BE2C (cell line): ENCODE measurements around the gene TAF9.

Source experiments
- DNase-seq: peaks from one replicate; pipeline ENCODE4 v3.0.0-alpha.2; 2020
- H3K27me3 ChIP-seq: fragments of 250-450 bp; sonication (Bioruptor Pico); 2 replicates; pipeline ENCODE4 v1.5.1; 2020; ENCODE audit warnings: mild to moderate bottlenecking
- H3K36me3 ChIP-seq: fragments of 250-450 bp; sonication (Bioruptor Pico); 2 replicates; pipeline ENCODE4 v1.5.1; 2020; ENCODE audit warnings: mild to moderate bottlenecking
- H3K4me1 ChIP-seq: fragments of 250-450 bp; sonication (Bioruptor Pico); 2 replicates; pipeline ENCODE4 v1.5.1; 2020
- H3K4me3 ChIP-seq: 2 replicates; pipeline ENCODE4 v1.5.1; 2011; ENCODE audit warnings: low read depth, low read length
- H3K9me3 ChIP-seq: fragments of 250-450 bp; sonication (Bioruptor Pico); 2 replicates; pipeline ENCODE4 v1.5.1; 2020
- CTCF ChIP-seq: IDR thresholded peaks from 2 replicates; pipeline ENCODE4 v1.5.1; 2012; ENCODE audit warnings: mild to moderate bottlenecking, low read depth, low read length

Gene TAF9

DNA sequence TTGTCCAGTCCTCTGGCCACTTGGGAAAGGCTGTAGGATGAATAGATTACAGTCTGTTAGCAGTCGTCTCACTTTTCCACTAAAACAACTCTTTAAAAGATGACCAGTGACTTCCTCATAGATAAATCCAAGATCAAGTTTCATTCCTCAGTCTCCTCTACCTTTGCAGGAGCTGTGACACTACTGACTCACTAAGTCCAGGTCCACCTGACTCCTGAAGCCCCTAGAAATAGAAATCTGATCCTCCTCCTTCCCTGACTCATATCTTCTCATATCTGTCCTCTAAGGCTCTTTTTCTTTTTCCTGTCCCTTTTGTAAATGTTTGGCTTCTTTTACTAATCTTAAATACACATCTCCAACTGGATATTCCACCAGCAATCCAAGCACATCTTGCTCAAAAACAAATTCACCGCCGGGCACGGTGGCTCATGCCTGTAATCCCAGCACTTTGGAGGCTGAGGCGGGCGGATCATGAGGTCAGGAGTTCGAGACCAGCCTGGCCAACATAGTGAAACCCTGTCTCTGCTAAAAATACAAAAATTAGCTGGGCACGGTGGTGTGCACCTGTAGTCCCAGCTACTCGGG lies 39.3 kb downstream of the TAF9 start:
- no peaks in the 10 kb centered on the region for H3K9me3 ChIP-seq
- no peak for TF ChIP-seq CTCF
- DNase-seq: no peak
- no peak overlapping the region for H3K4me3 ChIP-seq
- H3K36me3 ChIP-seq: no peaks in the 10 kb centered on the region
- no peaks in the 10 kb centered on the region for H3K4me1 ChIP-seq
- no peaks in the 10 kb centered on the region for H3K27me3 ChIP-seq

DNA sequence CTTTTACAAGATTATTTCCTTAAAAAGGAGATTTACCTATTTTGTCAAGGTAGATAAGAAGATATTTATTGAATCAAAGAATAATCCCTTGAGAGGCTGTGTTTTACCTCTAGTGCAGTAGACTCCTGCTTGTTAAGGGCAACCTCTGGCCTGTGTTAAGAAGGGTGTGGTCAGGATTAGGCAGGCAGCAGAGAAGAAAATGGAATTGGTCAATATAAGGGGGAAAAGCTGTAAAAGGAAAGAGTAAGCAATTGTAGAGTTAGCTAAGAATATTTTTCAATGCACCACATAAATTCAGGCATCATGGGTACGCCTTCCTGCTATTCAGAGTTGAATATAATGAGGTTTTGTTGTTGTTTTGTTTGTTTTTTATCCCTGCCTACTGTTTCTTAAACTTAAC lies 43.0 kb downstream of the TAF9 start:
- TF ChIP-seq CTCF: no peak
- no peak for DNase-seq
- Histone ChIP-seq H3K27me3 (no peaks in the 10 kb centered on the region), H3K4me1 (no peaks in the 10 kb centered on the region), H3K36me3 (no peaks in the 10 kb centered on the region), H3K4me3 (no peak overlapping the region), H3K9me3 (no peaks in the 10 kb centered on the region)

- no peaks in the 10 kb centered on the region for H3K4me1 ChIP-seq
- no peak for TF ChIP-seq CTCF
- H3K36me3 ChIP-seq: peaks cover 14% of the 10 kb centered on the region
- no peak overlapping the region for H3K4me3 ChIP-seq
- DNase-seq: no peak
- no peaks in the 10 kb centered on the region for H3K27me3 ChIP-seq
- no peaks in the 10 kb centered on the region for H3K9me3 ChIP-seq
These were observed 51.9 kb downstream of the TAF9 start for GRCh38 chr5:69317391-69317790.

- Histone ChIP-seq H3K9me3 (no peaks in the 10 kb centered on the region), H3K36me3 (peaks cover 18% of the 10 kb centered on the region), H3K27me3 (no peaks in the 10 kb centered on the region), H3K4me1 (no peaks in the 10 kb centered on the region), H3K4me3 (no peak overlapping the region)
- no peak for TF ChIP-seq CTCF
- no peak for DNase-seq
These were observed 53.3 kb downstream of the TAF9 start for GRCh38 chr5:69315972-69316371.
